Stimulated activated CD8-positive, alpha-beta memory T cell treated with anti-CD3 and anti-CD28 coated beads, Interleukin-7, amount 100 ng/mL, for 4 hours (primary cell): ENCODE measurements around the gene SLC17A6.

ENCODE experiments used
- DNase-seq, 2 donors: peaks; one replicate each; pipeline ENCODE4 v3.0.0-alpha.2; 2020; ENCODE audit warnings: low read depth in 2 of 2

SLC17A6 gene

DNA sequence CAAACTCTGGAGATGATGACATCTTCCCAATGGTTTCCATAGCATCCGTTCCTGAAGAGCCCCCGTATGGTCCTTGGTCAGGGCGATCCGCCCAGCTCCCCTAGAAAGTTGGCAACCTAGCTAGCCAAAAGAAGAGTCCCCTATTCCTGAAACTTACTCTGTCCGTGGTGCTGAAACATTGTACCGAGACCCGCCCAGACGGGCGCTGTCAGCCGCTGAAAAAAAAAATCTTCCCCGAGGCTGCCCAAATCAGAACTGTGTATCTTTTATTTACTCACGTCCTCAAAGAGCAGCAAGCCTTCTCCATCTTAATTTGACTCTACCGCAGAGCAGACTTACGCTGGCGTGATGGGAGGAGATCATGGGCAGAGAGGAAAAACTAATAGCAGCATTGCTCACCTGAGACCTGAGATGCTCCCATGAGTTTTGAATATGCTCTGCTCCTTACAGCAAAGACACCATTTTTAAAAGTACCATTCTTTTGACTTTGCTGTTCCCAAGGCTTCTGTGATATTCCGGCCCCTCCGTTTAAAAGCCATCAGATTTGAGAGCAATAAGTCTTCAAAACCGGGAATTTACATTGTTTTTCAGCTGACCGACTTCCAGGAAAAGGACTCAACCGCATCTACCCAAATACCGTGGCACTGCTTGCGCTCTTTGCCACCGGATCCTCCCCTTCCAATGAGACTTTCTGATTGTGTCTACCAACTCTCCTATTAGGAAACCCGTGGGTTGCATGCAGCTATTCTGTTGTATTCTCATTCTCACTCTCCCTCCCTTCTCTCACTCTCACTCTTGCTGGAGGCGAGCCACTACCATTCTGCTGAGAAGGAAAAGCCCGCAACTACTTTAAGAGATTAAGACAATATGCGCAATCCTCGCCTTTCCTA is at the start of gene SLC17A6:
SLC17A6 (plus strand) TSS at position 786 of the 890 bp plus-strand sequence. CDS start 153 bp downstream, outside the sequence.
- no peak for DNase-seq

DNA sequence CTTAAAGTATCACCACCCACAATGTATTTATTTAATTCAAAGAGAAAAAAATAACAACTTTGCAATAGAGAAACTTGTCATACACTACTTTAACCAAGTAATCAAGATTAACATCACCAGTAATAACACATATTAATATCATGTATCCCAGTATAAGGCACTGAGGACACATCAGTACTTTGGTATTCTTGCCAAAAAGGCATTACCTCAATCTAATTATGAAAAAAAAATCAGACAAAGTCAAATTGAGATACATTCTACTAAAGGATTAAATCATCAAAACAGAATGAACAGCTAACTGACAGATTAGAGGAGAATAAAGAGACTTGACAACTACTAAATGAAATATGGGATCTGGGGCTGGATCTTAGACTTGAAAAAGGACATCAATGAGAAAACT is 35.8 kb upstream of the SLC17A6 start:
- DNase-seq: no peak

DNA sequence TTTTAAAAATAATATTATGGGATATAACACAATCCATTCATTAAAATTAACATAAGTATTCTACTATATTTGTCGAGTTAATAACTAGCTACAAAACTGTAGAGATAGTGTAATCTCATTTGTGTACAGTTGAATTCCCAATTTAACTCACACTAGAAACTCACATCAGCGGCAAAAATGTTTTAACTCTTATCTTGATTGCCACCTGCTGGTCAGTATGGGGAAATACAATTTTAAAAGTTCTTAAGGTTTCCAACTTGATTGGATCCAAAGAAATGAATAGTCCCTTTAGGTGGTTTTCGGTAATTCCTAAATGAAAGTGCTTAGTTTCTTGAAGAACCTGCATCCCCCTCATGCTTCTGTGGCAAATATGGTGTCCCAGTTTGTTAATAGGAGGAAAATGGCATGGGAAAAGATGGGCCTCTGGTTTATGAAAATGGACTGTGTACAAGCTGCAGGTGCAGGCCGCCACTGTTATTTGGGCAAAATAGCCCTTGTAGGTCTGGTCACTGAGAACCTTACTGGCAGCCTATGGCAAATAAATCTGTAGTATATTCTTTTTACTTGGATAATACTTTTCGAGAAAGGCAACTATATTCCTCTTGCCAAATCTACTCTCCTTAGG is 33.7 kb upstream of the SLC17A6 start:
- DNase-seq: no peak

DNA sequence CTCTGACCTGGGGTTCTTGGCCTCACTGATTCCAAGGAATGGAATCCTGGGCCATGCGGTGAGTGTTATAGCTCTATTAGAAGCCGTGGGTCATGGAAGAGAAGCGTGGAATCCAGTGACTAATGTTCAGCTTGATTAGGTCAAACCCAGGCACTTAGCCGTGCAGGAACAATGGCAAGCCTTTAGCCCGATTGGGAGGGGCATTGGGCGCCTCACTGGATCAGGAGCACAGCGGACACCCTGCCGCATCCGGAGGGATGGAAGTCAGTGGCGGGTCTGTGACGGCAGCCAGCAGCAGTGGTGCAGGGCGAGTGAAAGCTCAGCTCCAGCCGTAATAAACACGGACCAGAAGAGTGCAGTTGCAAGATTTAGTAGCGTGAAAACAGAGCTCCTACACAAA is 20.5 kb upstream of the SLC17A6 start:
- DNase-seq: no peak

GRCh38 chr11:22331771-22332170 is 6.4 kb upstream of the SLC17A6 start:
- DNase-seq: no peak

DNA sequence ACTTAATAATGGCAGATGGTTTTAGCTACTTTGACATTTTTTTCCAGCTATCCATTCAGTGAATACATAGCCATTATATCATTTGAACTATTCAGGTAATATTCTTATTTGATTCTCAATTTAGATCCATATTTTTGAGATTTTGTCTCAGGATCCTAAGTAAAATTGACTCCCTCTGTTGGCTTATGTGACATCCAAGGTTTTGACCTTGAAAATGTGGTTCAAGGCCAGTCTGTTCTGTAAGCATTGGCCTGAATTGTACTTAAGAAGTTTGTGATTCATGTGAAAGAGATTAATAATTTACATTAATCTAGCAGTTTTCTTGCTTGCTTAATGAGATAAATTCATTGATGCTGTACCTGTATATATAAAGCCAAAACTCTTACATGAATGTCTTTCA is 1.6 kb upstream of the SLC17A6 start:
- no peak for DNase-seq

DNA sequence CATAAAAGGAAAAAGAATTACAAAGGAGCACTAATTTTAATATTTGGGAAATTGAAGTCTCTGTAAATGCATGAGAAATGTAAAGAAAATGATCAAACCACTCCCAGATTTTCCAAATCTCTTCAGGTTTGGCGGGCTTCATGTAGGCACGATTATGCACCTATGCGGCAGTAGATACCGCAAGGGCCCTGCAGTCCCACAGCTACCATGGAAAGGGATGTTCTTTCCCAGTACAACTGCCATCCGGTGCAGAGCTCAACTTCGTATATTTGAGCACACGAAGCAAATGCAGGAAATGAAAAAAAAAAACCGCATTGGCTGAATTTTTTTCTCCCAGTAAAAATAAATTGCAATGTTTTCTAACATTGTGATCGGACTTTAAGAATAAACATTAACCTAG is 1.4 kb downstream of the SLC17A6 start:
- no peak for DNase-seq

- DNase-seq: no peak
Measured at GRCh38 chr11:22340235-22340634, 2.1 kb downstream of the SLC17A6 start.

DNA sequence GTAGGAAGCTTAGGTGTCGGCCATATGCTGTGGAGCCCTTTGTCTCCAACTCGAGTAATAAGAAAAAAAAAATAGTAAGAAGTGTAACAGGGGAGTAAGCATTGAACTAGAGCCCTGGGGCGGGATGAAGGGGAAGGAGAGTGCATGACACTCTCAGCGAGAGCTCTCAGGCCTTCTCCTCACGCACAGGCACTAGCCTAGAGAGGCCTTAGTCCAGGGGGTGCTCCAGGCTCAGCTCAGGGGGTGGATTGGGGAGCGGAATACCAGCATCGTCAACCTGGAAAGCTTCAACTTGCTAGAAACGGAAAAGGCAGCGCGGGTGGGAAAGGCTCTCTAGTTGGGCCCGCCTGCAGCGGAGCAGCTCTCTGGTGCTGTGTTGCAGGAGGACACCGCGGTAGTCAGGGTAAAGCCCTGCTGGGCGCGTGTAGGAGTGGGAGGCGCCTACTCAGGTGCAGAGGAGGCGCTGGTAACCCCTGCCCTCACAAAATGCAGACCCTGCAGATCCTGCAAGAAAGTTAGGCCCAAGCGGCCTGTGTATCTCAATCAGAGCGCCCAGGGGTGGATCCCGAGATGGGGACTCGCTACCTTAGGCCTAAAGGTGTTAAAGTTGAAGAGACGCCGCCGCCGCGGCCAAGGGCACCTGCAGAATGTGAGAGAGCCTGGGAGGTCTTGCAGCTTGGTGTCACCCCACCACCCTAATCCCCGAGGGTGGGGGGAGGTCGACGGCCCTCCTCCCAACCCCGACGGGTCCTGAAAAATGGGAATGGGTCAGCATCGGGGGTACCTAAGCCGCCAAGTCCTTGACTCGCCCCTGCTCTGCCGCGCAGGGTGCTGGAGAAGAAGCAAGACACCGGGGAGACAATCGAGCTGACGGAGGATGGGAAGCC is 2.8 kb downstream of the SLC17A6 start:
- no peak for DNase-seq

DNA sequence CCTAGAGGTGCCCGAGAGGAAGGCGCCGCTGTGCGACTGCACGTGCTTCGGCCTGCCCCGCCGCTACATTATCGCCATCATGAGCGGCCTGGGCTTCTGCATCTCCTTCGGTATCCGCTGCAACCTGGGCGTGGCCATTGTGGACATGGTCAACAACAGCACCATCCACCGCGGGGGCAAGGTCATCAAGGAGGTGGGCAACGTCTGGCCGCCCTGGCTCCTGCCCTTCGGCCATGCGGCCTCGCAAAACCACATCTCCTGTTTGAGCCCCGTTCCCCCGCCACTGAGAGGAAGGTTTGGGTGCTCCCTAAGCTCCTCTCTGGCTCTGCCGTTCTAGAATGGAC is 3.4 kb downstream of the SLC17A6 start:
- DNase-seq: no peak

- no peak for DNase-seq
Measured at GRCh38 chr11:22342211-22343031, 4.2 kb downstream of the SLC17A6 start.

DNA sequence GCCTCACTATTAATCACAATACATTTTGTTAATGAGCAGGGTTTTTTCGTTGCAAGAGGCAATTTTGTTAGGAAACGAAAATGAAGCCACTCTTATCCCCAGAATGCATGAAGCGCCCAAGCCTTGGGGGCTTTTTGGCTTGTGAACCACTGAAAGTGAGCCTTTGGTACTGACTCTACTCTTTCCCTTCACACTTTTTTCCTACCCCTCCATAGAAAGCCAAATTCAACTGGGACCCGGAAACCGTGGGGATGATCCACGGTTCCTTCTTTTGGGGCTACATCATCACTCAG is 4.8 kb downstream of the SLC17A6 start:
- DNase-seq: no peak

- DNase-seq: no peak
Measured at GRCh38 chr11:22343371-22344032, 5.3 kb downstream of the SLC17A6 start.

GRCh38 chr11:22344081-22344480 is 5.9 kb downstream of the SLC17A6 start:
- DNase-seq: no peak

GRCh38 chr11:22346282-22346681 is 8.1 kb downstream of the SLC17A6 start:
- DNase-seq: no peak

GRCh38 chr11:22347857-22348487 is 9.8 kb downstream of the SLC17A6 start:
- no peak for DNase-seq

DNA sequence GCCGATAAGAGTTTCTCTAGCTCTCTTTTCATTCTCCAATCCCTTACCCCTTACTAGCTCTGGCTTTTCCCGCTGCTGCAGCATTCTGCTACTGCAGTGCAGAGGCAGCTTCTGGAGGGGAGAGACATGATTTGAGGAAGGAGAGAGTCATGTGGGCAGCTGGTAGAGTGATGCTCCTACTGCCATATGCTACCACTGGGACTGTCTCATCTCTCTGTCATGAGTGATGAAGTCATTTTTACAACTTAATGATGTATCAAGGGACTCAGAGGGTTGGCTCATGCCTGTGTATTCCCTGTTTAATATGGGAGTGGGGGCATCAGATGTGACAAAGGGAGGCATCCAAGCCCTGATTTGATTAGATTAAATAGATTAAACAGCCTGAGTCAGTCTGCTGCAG is 11.3 kb downstream of the SLC17A6 start:
- DNase-seq: no peak

DNA sequence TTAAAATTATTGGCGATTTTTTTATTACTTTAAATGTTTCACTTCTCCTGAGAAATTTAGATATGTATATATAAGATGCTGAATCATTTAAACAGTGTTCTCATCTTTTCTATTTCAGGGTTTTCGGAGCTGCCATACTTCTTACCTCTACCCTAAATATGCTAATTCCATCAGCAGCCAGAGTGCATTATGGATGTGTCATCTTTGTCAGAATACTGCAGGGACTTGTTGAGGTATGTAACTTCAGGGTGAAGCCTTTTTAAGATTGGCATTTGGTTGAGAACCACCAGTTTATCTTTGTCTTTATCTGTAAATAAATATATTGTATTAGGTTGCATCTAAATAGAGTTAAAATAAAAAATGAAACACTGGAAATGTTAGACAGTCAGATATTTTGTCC is 21.1 kb downstream of the SLC17A6 start:
- DNase-seq: no peak

- no peak for DNase-seq
Measured at GRCh38 chr11:22371160-22371559, 33.0 kb downstream of the SLC17A6 start.

- no peak for DNase-seq
Measured at GRCh38 chr11:22387126-22387525, 48.9 kb downstream of the SLC17A6 start.
